IMR-90 (cell line): ENCODE measurements around the gene PHF8.

Source experiments
- CHD1 ChIP-seq: IDR thresholded peaks from 2 replicates; pipeline ENCODE4 v1.6.1; 2012; ENCODE audit warnings: low read depth, low read length, improper control_type of control experiment
- TF ChIP-seq, protein P1 (sequence below): conservative IDR thresholded peaks from 2 replicates; pipeline ENCODE4 v1.5.1; 2012; ENCODE audit warnings: mild to moderate bottlenecking, low read depth, low read length, improper control_type of control experiment

DNA sequence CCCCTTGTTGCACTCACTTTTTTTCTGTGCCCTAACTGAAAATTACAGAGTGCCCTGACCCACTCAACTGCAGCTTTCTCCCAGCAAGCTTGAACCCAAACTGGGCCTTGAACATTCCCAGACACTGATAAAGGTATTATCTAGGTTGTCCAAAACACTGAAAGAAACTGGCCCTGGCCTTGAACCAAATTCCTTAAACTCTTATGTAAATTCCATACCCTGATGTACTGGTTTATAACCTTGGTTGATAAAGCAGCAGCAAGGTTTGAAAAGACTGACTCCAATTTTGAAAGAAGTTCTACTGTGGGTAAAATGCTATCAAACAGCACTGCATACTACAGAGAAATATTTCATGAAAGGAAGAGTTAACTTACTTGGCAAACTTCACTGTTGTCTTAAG lies 125.6 kb downstream of the PHF8 start:
- TF ChIP-seq, protein P1, sequence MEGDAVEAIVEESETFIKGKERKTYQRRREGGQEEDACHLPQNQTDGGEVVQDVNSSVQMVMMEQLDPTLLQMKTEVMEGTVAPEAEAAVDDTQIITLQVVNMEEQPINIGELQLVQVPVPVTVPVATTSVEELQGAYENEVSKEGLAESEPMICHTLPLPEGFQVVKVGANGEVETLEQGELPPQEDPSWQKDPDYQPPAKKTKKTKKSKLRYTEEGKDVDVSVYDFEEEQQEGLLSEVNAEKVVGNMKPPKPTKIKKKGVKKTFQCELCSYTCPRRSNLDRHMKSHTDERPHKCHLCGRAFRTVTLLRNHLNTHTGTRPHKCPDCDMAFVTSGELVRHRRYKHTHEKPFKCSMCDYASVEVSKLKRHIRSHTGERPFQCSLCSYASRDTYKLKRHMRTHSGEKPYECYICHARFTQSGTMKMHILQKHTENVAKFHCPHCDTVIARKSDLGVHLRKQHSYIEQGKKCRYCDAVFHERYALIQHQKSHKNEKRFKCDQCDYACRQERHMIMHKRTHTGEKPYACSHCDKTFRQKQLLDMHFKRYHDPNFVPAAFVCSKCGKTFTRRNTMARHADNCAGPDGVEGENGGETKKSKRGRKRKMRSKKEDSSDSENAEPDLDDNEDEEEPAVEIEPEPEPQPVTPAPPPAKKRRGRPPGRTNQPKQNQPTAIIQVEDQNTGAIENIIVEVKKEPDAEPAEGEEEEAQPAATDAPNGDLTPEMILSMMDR: no peak
- no peak for TF ChIP-seq CHD1
